SU-DHL-6 (cell line): ENCODE data around the gene MARCO.

Experiments
- H2AFZ ChIP-seq: fragments of 200-600 bp; sonication (generic); 2 replicates; pipeline ENCODE4 v1.6.1; 2014; ENCODE audit warnings: low read depth, mild to moderate bottlenecking, moderate library complexity, mixed read lengths, antibody characterized with exemption, low read length; ENCODE audit not compliant: severe bottlenecking
- H3F3A ChIP-seq: fragments of 200-600 bp; shearing (Covaris generic); 2 replicates; pipeline ENCODE4 v1.6.0; 2016; ENCODE audit warnings: antibody characterized with exemption, mild to moderate bottlenecking; ENCODE audit not compliant: insufficient read depth
- H3K27ac ChIP-seq: fragments of 200-600 bp; sonication (generic); 2 replicates; pipeline ENCODE4 v1.5.1; 2016; ENCODE audit warnings: low read depth, mild to moderate bottlenecking, low read length, moderate library complexity, mixed read lengths
- H3K27me3 ChIP-seq: fragments of 200-600 bp; sonication (generic), shearing (Covaris generic); 2 replicates; pipeline ENCODE4 v1.6.0; 2014; ENCODE audit warnings: mild to moderate bottlenecking, low read length
- H3K36me3 ChIP-seq: fragments of 200-600 bp; sonication (generic); 2 replicates; pipeline ENCODE4 v1.6.1; 2014; ENCODE audit warnings: mild to moderate bottlenecking, low read length, mixed read lengths
- H3K4me2 ChIP-seq: fragments of 300-600, 200-600 bp; shearing (Covaris generic), sonication (generic); 2 replicates; pipeline ENCODE4 v1.6.0; 2014; ENCODE audit warnings: low read length, low read depth, mild to moderate bottlenecking; ENCODE audit not compliant: poor library complexity, severe bottlenecking
- H3K4me3 ChIP-seq: fragments of 200-600 bp; sonication (generic); 2 replicates; pipeline ENCODE4 v1.5.1; 2014; ENCODE audit warnings: antibody characterized with exemption, low read length, mild to moderate bottlenecking, mixed read lengths; ENCODE audit not compliant: insufficient read depth, poor library complexity, severe bottlenecking
- H3K79me2 ChIP-seq: fragments of 200-600 bp; sonication (generic); 2 replicates; pipeline ENCODE4 v1.6.1; 2014; ENCODE audit warnings: mild to moderate bottlenecking, low read length, moderate library complexity; ENCODE audit not compliant: insufficient read depth
- H3K9ac ChIP-seq: fragments of 200-600 bp; sonication (generic); 2 replicates; pipeline ENCODE4 v1.7.0; 2014; ENCODE audit warnings: mild to moderate bottlenecking, low read length
- H3K9me2 ChIP-seq: fragments of 200-600 bp; sonication (generic); replicated peaks from 2 replicates; pipeline ENCODE4 v1.6.1; 2014; ENCODE audit warnings: low read length; ENCODE audit not compliant: insufficient read depth
- H3K9me3 ChIP-seq: fragments of 200-600 bp; sonication (generic); 2 replicates; pipeline ENCODE4 v1.6.1; 2014; ENCODE audit warnings: low read length, mixed read lengths; ENCODE audit not compliant: insufficient read depth
- H4K20me1 ChIP-seq: fragments of 200-600 bp; sonication (generic); 2 replicates; pipeline ENCODE4 v1.6.1; 2014; ENCODE audit warnings: low read depth, mild to moderate bottlenecking, antibody characterized with exemption, low read length, moderate library complexity, mixed read lengths
- CTCF ChIP-seq: fragments of 200-600 bp; sonication (generic); IDR thresholded peaks from one replicate; pipeline ENCODE4 v1.5.1; 2017; ENCODE audit warnings: antibody characterized with exemption, mild to moderate bottlenecking, low read length, moderate library complexity; ENCODE audit not compliant: insufficient read depth, poor library complexity, severe bottlenecking
- EZH2phosphoT487 ChIP-seq: fragments of 200-600 bp; sonication (generic), shearing (Covaris generic); conservative IDR thresholded peaks from 2 replicates; pipeline ENCODE4 v1.6.1; 2018; ENCODE audit warnings: mild to moderate bottlenecking, antibody characterized with exemption, low read length, moderate library complexity, mixed read lengths

MARCO gene

GRCh38 chr2:118954297-118955060, 12.5 kb downstream of the MARCO start:
- H3K4me3 ChIP-seq = no peak overlapping the region
- no peaks in the 10 kb centered on the region for H3F3A ChIP-seq
- TF ChIP-seq EZH2phosphoT487 (no peak), CTCF (no peak)
- H3K36me3 ChIP-seq = no peaks in the 10 kb centered on the region
- no peak overlapping the region for H3K4me2 ChIP-seq
- H3K9ac ChIP-seq = no peak overlapping the region
- H3K27me3 ChIP-seq = no peaks in the 10 kb centered on the region
- H3K9me2 ChIP-seq = no peaks in the 10 kb centered on the region
- H3K9me3 ChIP-seq = no peaks in the 10 kb centered on the region
- H3K79me2 ChIP-seq = no peaks in the 10 kb centered on the region
- H4K20me1 ChIP-seq = no peaks in the 10 kb centered on the region
- no peak overlapping the region for H2AFZ ChIP-seq
- H3K27ac ChIP-seq = no peak overlapping the region

DNA sequence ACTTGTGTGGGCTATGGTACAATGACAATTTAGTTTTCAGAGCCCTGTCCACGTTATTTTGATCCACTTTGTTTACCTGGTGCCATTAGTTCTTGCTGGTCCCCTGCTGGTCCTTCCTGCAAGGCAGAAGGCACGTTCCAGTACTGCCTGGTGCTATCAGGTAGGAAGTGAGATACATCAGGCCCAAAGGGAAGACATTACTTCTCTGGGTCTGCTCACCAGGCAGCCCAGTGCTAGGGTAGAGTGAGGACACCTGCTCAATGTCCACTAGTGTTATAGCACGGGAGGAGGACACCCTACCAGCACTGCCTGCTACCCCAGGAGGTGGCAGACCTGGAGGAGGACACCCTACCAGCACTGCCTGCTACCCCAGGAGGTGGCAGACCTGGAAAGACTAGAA, 23.7 kb downstream of the MARCO start:
- Histone ChIP-seq H3K27ac (no peak overlapping the region), H3K36me3 (no peaks in the 10 kb centered on the region), H3K9me2 (no peaks in the 10 kb centered on the region), H3K4me2 (no peak overlapping the region), H3K27me3 (no peaks in the 10 kb centered on the region), H3K4me3 (no peak overlapping the region), H3K9ac (no peak overlapping the region), H4K20me1 (no peaks in the 10 kb centered on the region), H2AFZ (no peak overlapping the region), H3K79me2 (no peaks in the 10 kb centered on the region), H3F3A (no peaks in the 10 kb centered on the region), H3K9me3 (no peaks in the 10 kb centered on the region)
- no peak for TF ChIP-seq CTCF

GRCh38 chr2:118967124-118967880, 25.3 kb downstream of the MARCO start:
- no peaks in the 10 kb centered on the region for H3K9me3 ChIP-seq
- no peaks in the 10 kb centered on the region for H3K27me3 ChIP-seq
- no peak overlapping the region for H3K4me2 ChIP-seq
- no peaks in the 10 kb centered on the region for H3F3A ChIP-seq
- no peak overlapping the region for H2AFZ ChIP-seq
- no peak overlapping the region for H3K4me3 ChIP-seq
- H4K20me1 ChIP-seq = no peaks in the 10 kb centered on the region
- no peaks in the 10 kb centered on the region for H3K79me2 ChIP-seq
- no peak overlapping the region for H3K27ac ChIP-seq
- no peaks in the 10 kb centered on the region for H3K9me2 ChIP-seq
- no peak overlapping the region for H3K9ac ChIP-seq
- H3K36me3 ChIP-seq = no peaks in the 10 kb centered on the region
- no peak for TF ChIP-seq EZH2phosphoT487
- no peak for TF ChIP-seq CTCF
